ENCODE data around the gene KRTAP4-12.
A peak's percentile ranks its signal among the peaks of the same experiment; 100 is the strongest.
"Not testable (repeated sequence)": the region's sequence is repeated elsewhere in the genome, so short reads cannot be mapped to it uniquely, and the experiment has no call there.

Gene KRTAP4-12

GRCh38 chr17:41127371-41127770 is 3.4 kb upstream of the KRTAP4-12 start:
- no peak for DNase-seq (ENCODE audit: low read depth, low spot score)

GRCh38 chr17:41126412-41126811 is 2.4 kb upstream of the KRTAP4-12 start:
- H3K27ac ChIP-seq, result no peak overlapping the region
- DNase-seq (ENCODE audit: low read depth, low spot score), result no peak

More at GRCh38 chr17:41127371-41127770, 3.4 kb upstream of the KRTAP4-12 start:
- no peak overlapping the region for H3K27ac ChIP-seq

- no peak overlapping the region for H3K27ac ChIP-seq
- DNase-seq (ENCODE audit: low read depth, low spot score), result no peak
Measured at GRCh38 chr17:41125064-41125463, 1.1 kb upstream of the KRTAP4-12 start.

GRCh38 chr17:41123292-41123990 is 541 bp downstream of the KRTAP4-12 start:
- not testable (repeated sequence) for DNase-seq (ENCODE audit: low read depth, low spot score); H3K27ac ChIP-seq

DNA sequence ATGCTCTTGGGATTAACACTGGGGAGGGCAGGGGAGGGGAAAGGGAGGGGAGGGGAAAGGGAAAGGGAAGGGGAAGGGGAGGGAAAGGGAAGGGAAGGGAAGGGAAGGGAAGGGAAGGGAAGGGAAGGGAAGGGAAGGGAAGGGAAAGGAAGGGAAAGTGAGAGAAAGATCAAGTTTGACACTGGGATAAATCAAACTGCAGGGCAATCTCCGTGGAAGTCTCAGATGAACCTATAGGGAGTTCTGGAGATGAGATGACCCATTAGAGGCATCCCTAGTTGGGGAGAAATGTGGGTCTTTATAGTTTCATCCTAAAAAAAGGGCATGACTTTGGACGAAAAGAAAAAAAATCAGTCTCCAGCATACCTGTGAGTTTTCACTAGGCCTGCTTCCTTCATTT is 2.2 kb downstream of the KRTAP4-12 start:
- no peak for DNase-seq (ENCODE audit: low read depth, low spot score)
- H3K27ac ChIP-seq, result no peak overlapping the region

GRCh38 chr17:41119696-41120690 is 4.0 kb downstream of the KRTAP4-12 start:
- DNase-seq (ENCODE audit: low read depth, low spot score); H3K27ac ChIP-seq: not testable (repeated sequence)

DNA sequence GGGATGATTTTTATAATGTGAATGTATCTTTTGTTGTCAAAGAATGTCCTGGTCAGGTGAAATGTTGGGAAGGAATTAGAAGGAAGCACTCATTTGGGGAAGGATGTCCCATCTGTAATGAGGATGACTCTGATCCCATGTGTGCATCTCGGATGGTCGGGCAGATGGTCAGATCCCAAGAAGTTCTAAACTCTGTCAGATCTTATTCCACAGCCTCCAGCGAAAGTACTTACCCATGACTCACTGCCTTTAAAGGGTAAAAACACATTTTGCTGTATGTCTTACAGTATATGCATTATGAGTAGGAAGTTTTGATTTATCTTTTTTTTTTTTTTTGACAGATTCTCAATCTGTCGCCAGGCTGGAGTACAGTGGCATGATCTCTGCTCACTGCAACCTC is 5.3 kb downstream of the KRTAP4-12 start:
- H3K27ac ChIP-seq, result no peak overlapping the region
- no peak for DNase-seq (ENCODE audit: low read depth, low spot score)

DNA sequence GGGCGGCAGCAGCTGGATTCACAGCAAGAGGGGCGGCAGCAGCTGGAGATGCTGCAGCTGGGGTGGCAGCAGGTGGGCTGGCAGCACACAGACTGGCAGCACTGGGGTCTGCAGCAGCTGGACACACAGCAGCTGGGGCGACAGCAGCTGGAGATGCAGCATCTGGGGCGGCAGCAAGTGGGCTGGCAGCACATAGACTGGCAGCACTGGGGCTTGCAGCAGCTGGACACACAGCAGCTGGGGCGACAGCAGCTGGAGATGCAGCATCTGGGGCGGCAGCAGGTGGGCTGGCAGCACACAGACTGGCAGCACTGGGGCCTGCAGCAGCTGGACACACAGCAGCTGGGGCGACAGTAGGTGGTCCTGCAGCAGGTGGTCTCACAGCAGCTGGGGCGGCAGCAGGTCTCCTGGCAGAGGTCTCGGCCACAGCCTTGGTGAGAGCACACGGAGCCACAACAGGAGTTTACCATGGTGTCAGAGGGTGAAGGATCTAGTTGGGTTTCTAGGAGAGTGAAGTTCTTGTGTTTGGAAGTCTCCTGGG is 6.1 kb downstream of the KRTAP4-12 start, which contains the start of gene KRTAP4-11:
TSS of gene KRTAP4-11 (minus strand) at position 528 of the 541 bp plus-strand sequence. CDS start at position 470, 58 bp downstream.
- not testable (repeated sequence) for DNase-seq (ENCODE audit: low read depth, low spot score); H3K27ac ChIP-seq

DNA sequence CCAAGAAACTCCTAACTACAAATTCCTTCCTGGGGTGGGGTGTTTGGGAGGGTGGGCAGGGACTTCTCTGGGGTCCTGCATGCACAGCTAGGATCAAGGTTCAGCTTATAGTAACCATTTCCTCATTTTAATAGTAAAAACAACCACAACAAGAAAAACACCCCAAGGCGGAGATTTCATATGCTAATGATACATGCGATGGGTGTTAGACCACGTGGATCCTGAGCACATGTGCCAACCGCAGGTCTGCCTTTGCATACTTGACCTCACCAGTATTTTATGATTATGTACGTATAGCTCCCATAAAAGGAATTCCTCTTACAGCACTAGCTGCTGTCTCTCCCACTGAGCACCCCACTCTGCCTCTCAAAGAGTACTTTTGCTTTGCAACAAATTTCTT is 7.7 kb downstream of the KRTAP4-12 start:
- no peak for DNase-seq (ENCODE audit: low read depth, low spot score)
- no peak overlapping the region for H3K27ac ChIP-seq

DNA sequence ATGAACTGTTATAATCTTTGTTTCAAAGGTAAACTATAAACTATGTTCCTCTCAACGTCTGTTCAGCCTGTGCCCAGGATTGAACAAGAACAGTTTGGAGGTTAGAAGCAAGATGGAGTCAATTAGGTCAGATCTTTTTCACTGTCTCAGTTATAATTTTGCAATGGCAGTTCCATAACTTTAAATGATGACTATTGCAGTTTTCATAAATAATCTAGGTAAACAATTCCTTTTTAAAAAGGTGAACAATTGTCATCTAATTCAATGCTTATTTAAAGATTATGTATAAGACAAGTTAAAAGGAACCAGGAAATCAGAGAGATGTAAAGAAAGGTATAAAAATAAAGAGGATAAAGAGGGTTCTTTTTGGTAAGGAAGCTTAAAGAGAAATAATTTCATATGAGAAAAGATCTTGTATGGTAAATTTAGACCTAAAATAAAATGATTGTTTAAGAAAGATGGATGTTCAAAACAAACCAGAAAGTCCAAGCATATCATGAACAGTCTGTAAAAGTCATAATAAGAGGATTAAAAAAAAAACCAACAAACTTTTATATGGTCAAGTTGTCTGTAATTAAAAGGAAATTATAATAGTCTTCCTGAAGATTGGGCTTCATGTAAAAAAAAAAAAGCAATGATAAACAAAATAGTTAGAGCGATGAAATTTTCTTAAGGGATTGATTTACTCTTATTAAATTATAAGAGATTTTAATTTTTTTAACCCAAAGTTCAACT is 12.7 kb downstream of the KRTAP4-12 start:
- H3K27ac ChIP-seq, result no peak overlapping the region
- DNase-seq (ENCODE audit: low read depth, low spot score), result no peak

DNA sequence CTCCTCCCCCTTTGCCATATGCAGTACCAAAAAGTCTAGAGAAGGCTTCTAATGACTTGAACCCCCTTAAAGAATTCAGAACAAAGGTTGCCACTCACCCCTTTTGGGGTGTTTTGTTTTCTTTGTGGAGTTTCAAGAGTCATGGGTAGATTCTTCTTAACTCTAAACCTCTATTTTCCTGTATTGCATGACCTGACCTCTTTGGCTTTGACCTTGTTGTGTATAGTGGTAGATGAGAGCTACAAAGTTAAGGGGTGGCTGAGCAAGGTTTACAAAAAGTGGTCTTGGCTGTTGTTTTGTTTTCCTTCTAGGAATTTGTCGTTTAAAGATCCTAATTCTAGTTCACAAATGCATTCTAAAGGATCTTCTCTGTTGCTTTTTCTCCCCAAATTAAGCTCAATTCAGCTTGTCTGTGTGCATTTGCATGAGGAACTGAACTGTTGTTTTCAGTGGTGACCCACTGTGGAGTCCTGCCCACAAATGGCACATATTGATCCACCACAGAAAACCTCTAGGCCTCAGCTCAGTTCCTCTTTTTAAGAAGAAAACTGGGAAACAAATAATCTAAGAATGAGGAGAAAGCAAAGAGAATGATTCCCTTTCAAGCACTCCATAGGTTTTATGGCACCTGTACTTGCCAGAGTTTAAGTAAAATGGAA is 15.1 kb downstream of the KRTAP4-12 start:
- DNase-seq (ENCODE audit: low read depth, low spot score); H3K27ac ChIP-seq: not testable (repeated sequence)

DNA sequence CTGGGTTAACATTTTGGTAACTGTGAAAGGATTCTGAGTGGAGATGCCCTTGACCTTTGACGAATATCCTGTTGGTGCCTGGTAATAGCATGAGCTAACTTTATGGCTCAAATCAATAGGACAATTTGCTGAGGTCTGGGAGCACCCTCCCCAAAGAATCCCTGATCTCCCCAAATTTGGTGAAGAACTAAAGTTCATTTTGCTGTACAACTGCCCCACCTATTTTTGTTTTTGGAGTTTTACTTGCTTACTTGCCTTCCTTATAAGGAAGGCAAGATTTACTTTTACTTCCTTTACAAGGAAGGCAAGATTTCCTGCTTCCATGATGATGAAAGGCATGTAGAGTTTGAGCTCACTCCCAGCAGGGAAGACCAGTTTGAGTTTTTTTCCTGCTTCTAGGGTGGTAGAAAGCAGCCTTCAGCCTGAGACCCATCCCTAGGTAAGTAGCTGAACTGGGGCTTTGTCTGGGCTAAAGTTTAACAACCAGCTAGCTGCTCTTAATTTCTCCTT is 16.0 kb downstream of the KRTAP4-12 start:
- no peak overlapping the region for H3K27ac ChIP-seq
- no peak for DNase-seq (ENCODE audit: low read depth, low spot score)

DNA sequence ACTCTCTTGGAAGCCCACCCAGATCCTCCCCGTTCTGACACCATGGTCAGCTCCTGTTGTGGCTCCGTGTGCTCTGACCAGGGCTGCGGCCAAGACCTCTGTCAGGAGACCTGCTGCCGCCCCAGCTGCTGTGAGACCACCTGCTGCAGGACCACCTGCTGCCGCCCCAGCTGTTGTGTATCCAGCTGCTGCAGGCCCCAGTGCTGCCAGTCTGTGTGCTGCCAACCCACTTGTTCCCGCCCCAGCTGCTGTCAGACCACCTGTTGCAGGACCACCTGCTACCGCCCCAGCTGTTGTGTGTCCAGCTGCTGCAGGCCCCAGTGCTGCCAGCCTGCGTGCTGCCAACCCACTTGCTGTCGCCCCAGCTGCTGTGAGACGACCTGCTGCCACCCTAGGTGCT is 18.6 kb downstream of the KRTAP4-12 start, which contains the start of gene KRTAP4-9:
TSS of gene KRTAP4-9 (plus strand) at position 43 of the 400 bp plus-strand sequence. CDS start at position 43, 0 bp downstream.
- not testable (repeated sequence) for H3K27ac ChIP-seq; DNase-seq (ENCODE audit: low read depth, low spot score)

- not testable (repeated sequence) for H3K27ac ChIP-seq; DNase-seq (ENCODE audit: low read depth, low spot score)
Measured at GRCh38 chr17:41104386-41105038, 19.5 kb downstream of the KRTAP4-12 start.

- H3K27ac ChIP-seq, result no peak overlapping the region
- DNase-seq (ENCODE audit: low read depth, low spot score), result no peak
Measured at GRCh38 chr17:41103896-41104295, 20.1 kb downstream of the KRTAP4-12 start.

DNA sequence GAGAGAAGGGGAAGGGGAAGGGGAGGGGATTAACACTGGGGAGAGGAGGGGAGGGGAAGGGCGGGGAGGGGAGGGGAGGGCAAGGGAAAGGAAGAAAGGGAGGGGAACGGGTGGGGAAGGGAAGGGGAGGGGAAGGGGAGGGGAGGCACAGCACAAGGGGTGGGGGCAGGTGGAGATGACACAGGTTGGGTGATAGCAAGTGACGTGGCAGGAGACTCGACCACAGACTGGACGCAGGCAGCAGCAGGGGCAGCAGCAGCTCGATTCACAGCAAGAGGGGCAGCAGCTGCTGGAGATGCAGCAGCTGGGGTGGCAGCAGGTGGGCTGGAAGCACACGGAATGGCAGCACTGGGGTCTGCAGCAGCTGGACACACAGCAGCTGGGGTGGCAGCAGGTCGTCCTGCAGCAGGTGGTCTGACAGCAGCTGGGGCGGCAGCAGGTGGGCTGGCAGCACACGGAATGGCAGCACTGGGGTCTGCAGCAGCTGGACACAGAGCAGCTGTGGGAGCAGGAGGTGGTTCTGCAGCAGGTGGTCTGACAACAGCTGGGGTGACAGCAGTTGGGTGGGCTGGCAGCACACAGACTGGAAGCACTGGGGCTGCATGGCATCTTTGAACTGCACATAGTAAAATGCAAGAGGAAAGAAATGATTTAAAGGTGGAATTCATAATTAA is 22.3 kb downstream of the KRTAP4-12 start, which contains the start of gene KRTAP4-16:
TSS of gene KRTAP4-16 (minus strand) at position 624 of the 674 bp plus-strand sequence. CDS start at position 624, 0 bp downstream.
- H3K27ac ChIP-seq, result no peak within 1 kb of the TSS
- DNase-seq (ENCODE audit: low read depth, low spot score), result no peak

- H3K27ac ChIP-seq, result peak overlapping the region; percentile 40
- peak; percentile 58 for DNase-seq (ENCODE audit: low read depth, low spot score)
Measured at GRCh38 chr17:41099682-41100480, 24.1 kb downstream of the KRTAP4-12 start.

Data from epithelial cell of prostate (primary cell).